ENCODE results near the gene ATP5F1D. TPM values are rescaled to one million over a fixed set of nuclear protein-coding genes. Genes with fewer than 3 reads are reported as not detected.

Gene ATP5F1D
- total and polyA plus RNA-seq, 2 of the 13 experiments (the other 11 are each of a cell fraction or from before 2014, with no cell fraction given), result 39.4 to 78.7 TPM

GRCh38 chr19:1284293-1284978 is 42.9 kb downstream of the ATP5F1D start (continued):
- TF ChIP-seq PRDM15 (CRISPR knock-in tag; IDR thresholded peaks at IDR 0.05) (no peak), TSC22D2 (CRISPR knock-in tag; IDR thresholded peaks at IDR 0.05; ENCODE audit: borderline replicate concordance) (no peak), HOXA3 (CRISPR knock-in tag; IDR thresholded peaks at IDR 0.05) (0 out of 2 replicates have a peak, but pooled peaks have one; percentile 27), NR2C2 (CRISPR knock-in tag; IDR thresholded peaks at IDR 0.05; ENCODE audit: borderline replicate concordance) (peak; percentile 46), ZFY (CRISPR knock-in tag; IDR thresholded peaks at IDR 0.05) (peak; percentile 21; the same call in 1 of the 2 replicates), HIVEP1 (CRISPR knock-in tag; IDR thresholded peaks at IDR 0.05) (no peak; the same call in 1 of the 2 replicates), ZNF264 (CRISPR knock-in tag; IDR thresholded peaks at IDR 0.05) (0 out of 2 replicates have a peak, but pooled peaks have one; percentile 24), STAT5B (CRISPR knock-in tag; IDR thresholded peaks at IDR 0.05) (no peak), NPAS2 (CRISPR knock-in tag; IDR thresholded peaks at IDR 0.05; ENCODE audit: borderline replicate concordance) (no peak), CBX2 (IDR thresholded peaks at IDR 0.05; ENCODE audit: low read depth, low read length) (no peak), CBX2 (CRISPR knock-in tag; IDR thresholded peaks at IDR 0.05; ENCODE audit: low read depth) (0 out of 2 replicates have a peak, but pooled peaks have one; percentile 39), SNAI1 (CRISPR knock-in tag; IDR thresholded peaks at IDR 0.05; ENCODE audit: borderline replicate concordance) (no peak), AGO1 (IDR thresholded peaks at IDR 0.05; ENCODE audit: low read depth, low read length, poor library complexity, severe bottlenecking) (no peak), SUZ12 (IDR thresholded peaks at IDR 0.05; ENCODE audit: low read depth, low read length) (no peak)
- TF ChIP-seq, protein P1, sequence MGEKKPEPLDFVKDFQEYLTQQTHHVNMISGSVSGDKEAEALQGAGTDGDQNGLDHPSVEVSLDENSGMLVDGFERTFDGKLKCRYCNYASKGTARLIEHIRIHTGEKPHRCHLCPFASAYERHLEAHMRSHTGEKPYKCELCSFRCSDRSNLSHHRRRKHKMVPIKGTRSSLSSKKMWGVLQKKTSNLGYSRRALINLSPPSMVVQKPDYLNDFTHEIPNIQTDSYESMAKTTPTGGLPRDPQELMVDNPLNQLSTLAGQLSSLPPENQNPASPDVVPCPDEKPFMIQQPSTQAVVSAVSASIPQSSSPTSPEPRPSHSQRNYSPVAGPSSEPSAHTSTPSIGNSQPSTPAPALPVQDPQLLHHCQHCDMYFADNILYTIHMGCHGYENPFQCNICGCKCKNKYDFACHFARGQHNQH (CRISPR knock-in tag; IDR thresholded peaks at IDR 0.05), result no peak
- TF ChIP-seq, protein P2, sequence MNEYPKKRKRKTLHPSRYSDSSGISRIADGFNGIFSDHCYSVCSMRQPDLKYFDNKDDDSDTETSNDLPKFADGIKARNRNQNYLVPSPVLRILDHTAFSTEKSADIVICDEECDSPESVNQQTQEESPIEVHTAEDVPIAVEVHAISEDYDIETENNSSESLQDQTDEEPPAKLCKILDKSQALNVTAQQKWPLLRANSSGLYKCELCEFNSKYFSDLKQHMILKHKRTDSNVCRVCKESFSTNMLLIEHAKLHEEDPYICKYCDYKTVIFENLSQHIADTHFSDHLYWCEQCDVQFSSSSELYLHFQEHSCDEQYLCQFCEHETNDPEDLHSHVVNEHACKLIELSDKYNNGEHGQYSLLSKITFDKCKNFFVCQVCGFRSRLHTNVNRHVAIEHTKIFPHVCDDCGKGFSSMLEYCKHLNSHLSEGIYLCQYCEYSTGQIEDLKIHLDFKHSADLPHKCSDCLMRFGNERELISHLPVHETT (CRISPR knock-in tag; conservative IDR thresholded peaks at IDR 0.05), result no peak
- TF ChIP-seq, protein P3, sequence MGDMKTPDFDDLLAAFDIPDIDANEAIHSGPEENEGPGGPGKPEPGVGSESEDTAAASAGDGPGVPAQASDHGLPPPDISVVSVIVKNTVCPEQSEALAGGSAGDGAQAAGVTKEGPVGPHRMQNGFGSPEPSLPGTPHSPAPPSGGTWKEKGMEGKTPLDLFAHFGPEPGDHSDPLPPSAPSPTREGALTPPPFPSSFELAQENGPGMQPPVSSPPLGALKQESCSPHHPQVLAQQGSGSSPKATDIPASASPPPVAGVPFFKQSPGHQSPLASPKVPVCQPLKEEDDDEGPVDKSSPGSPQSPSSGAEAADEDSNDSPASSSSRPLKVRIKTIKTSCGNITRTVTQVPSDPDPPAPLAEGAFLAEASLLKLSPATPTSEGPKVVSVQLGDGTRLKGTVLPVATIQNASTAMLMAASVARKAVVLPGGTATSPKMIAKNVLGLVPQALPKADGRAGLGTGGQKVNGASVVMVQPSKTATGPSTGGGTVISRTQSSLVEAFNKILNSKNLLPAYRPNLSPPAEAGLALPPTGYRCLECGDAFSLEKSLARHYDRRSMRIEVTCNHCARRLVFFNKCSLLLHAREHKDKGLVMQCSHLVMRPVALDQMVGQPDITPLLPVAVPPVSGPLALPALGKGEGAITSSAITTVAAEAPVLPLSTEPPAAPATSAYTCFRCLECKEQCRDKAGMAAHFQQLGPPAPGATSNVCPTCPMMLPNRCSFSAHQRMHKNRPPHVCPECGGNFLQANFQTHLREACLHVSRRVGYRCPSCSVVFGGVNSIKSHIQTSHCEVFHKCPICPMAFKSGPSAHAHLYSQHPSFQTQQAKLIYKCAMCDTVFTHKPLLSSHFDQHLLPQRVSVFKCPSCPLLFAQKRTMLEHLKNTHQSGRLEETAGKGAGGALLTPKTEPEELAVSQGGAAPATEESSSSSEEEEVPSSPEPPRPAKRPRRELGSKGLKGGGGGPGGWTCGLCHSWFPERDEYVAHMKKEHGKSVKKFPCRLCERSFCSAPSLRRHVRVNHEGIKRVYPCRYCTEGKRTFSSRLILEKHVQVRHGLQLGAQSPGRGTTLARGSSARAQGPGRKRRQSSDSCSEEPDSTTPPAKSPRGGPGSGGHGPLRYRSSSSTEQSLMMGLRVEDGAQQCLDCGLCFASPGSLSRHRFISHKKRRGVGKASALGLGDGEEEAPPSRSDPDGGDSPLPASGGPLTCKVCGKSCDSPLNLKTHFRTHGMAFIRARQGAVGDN (CRISPR knock-in tag; IDR thresholded peaks at IDR 0.05), result peak; percentile 85

Measured in HepG2 (cell line).